ENCODE data around the gene HGF.

GRCh38 chr7:81694711-81695110 lies 75.1 kb downstream of the HGF start:
- TF ChIP-seq CTCF (IDR thresholded peaks at IDR 0.05), result no peak
- TF ChIP-seq POLR2A (IDR thresholded peaks at IDR 0.05), result no peak

Data from uterus (tissue), 2 donors.